Measurements from ENCODE around the gene NUP210L.
A peak's percentile ranks its signal among the peaks of the same experiment; 100 is the strongest.
"Not testable (repeated sequence)": the region's sequence is repeated elsewhere in the genome, so short reads cannot be mapped to it uniquely, and the experiment has no call there.

NUP210L gene

DNA sequence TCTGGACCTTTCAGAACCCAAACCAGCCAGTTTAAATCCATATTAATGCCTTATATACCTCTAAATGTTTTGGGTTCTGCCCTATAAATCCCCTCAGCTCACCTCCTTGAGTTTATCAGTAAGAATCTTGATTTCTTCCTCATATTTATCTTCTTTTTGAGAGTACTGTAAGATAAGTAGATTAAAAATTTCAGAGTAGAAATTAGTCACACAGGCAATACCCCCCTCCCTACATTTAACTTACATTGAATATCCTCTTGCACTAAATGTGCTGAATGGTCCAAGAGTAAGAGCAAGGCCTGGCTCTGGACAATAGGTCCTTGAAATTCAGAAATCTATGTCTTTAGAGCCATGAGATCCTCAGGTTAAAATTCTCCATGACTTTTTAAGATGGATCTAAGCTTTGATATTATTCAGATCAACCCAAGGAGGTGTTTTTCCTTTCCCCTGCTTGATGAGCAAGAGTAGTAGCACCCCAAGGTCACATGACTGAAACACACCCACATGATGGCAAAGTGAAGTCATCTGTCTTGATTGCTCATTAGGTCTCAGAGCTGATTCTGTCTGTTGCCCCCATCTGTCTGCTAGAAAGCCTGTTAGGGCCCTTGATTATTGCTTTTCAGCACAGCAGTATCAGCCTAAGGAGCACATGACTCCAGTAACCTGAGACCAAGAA is 15.8 kb upstream of the NUP210L start:
- no peak for DNase-seq (ENCODE audit: low read depth)

DNA sequence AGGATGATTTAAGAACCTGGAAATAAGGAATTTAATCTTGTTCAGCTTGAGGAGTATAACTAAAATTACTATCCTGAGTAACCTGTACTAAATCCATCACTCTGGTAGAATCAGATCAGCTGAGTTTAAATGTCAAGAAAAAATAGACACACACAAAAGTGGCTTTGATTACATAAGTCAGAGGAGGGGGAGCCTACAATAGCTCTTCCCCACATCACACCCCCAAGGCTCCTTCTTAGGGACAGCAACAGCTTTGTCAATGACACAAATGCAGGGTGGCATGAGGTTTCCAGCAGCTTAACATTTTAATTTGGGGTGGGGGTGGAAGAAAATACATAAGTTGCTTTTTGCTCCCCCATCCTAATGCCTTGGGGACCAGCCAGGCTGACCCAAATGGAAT is 12.6 kb upstream of the NUP210L start:
- no peak for DNase-seq (ENCODE audit: low read depth)

DNA sequence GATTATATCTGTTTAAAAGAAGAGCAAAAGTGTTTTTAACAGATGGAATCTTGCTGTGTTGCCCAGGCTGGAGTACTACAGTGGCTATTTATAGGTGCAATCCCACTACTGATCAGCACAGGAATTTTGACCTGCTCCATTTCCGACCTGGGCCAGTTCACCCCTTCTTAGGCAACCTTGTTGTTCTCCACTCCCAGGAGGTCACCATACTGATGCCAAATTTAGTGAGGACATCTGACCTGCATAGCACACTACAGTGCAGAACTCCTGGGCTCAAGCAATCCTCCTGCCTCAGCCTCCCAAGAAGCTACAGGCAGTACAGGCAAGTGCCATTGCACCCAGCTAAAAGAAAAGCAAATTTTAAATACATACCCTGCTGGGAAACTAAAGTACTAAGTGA is 11.3 kb upstream of the NUP210L start:
- DNase-seq (ENCODE audit: low read depth), result no peak

DNA sequence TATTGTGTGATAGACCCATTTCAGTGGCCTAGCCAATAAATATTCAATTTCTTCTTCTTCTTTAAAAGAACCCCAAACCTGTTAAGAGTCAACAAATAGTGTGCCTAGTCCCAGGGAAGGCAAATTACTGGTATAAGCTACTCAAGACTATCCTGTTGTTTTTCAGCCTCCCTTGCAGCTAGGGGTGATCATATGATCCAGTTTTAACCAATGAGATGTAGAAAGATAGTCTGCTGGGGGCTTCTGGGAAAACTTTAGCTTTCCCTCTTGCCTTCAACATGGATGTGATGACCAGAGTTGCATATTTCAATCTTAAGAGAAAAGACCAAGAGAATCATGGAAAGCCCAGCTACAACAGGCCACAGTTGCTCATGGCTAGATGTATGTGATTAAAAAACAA is 4.7 kb upstream of the NUP210L start:
- no peak for DNase-seq (ENCODE audit: low read depth)

DNA sequence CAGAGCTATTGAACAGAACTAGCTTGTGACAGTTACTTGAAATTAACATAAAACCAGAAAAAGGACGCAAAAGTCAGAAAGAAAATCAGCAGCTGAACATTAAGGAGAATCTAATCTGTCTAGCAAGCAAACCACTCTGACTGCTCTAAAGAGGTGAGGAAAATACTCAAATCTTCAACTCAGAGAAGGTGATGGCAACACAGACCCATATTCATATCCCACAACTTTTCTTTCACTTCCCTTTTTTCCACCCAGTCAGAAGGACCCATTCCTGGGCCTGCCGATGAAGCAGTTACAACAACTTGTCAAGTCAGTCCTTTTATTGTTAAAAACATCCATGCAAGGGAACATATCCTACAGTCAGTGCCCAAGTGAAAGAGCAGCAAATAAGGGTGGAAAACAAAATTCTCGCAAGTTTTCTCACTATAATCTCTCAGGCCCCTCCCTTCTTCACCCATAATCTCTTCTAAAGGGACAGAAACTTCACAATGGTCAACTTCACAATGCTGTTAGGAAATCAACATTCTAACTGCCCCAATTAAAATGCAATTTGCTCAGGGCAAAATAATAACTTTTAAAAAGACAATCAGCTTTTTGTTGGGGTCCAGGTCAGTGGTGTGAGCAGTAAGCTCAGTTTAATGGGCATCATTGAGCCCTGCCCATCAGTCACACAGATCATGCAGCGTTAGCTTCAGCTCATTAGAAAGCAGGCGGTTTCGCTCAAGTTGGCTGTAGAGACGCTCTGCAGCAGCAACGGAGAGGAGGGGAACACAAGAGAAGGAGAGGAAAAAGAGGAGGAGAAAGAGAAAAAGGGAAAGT is 3.6 kb upstream of the NUP210L start:
- no peak for DNase-seq (ENCODE audit: low read depth)

DNA sequence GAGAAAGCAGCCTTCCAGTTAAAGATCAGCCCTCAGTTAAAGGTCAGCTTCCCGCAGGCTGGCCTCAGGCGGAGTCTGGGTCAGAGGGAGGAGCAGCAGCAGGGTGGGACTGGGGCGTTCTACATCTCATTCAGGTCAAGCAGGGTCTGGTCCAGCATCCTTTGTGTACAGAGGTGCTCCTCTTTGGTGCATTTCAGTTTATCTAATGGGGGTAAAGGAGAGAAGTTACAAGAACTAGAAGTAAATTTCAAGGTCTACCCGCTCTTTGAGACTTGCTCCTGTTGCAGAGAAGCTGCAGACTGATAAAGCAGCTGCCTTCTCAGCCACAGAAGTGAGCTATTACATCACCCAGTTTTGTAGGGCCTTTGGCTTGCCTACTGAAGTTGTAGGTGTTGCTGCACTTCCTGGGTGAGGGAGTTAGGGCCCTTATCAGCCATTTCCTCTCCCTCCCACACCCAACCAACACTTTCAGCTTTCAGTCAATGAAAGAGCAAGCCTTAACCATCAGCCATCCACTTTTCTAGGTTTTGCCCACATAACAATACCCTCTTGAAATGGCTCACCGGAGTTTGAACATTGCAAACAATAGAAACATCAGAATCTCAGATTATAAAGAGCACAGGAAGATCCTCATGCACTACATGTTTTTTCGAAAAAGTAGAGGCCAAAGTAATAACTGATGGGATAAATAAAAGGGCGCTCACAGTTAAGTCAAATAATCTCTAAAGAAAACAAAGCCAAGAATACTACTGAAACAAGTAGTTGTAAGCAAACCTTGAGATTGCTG is 2.8 kb upstream of the NUP210L start:
- peak; percentile 44 for DNase-seq (ENCODE audit: low read depth)

DNA sequence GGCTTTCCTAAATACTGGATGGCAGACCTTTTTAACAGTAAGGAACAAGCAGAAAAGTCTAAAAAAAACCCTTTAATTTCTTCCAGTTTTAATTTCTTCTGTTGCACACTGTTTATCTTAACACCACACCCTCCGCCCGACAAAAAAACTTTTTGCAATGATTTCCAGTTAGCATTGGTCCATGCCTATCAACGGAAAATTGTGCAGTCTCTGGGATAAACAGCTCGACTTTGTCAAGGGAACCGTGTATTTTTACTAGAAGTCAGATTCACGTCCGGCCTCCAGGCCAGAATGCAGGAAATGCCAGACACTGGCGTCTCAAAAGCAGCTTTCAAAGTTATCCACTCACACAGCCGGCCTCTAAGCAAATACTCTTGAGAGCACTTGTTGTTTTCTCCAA is 378 bp upstream of the NUP210L start:
- no peak for DNase-seq (ENCODE audit: low read depth)

DNA sequence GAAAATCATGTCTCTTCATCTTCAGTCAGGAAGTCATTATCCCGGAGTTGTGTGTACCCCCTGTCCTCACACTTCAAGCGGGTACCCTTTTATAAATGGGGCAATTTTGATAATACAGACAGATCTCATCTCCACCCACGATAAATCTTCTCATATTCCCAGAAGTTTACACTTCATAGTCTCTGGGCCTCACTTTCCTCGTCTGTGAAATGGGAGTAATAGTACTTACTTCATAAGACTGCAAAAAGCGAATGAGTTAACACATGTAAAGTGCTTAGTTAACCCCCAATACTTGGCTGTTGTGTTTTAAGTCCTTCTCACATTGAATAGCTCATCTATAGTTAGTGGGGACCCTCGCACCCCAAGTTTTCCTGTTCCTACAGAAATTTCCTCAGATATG is 820 bp downstream of the NUP210L start:
- no peak for DNase-seq (ENCODE audit: low read depth)

DNA sequence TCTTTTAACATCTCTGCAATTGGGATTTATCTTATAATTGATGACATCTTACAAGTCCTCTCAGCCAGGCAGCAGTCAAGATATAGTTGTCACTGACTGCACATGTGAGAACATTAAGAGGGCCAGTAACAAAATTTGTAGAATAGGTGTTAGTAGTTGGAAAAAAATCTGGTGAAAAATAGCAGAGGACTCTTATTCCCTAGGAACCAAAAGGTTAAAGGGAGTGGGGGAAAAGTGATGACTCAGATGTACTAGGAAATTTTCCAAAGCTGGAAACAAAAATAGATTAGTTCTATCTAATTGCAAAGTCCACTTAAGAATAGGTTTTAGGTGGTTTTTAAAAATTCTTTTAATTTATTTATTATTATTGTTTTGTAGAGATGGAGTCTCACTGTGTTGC is 3.6 kb downstream of the NUP210L start:
- no peak for DNase-seq (ENCODE audit: low read depth)

DNA sequence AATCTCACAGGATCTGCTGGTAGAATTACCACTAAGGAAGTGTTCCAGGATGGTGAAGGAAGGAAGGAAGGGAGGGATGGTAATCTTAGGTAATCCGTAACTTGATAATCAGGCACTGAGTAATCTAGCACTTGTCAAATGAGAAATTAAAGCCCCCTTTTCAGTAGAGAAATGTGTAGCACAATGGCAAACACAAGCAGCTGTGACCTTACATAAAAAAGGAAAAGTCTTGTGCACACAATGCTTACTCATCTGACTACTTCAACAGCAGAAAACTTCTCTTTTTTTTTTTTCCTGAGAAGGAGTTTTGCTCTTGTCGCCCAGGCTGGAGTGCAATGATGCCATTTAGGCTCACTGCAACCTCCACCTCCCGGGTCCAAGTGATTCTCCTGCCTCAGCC is 6.1 kb downstream of the NUP210L start:
- no peak for DNase-seq (ENCODE audit: low read depth)

DNA sequence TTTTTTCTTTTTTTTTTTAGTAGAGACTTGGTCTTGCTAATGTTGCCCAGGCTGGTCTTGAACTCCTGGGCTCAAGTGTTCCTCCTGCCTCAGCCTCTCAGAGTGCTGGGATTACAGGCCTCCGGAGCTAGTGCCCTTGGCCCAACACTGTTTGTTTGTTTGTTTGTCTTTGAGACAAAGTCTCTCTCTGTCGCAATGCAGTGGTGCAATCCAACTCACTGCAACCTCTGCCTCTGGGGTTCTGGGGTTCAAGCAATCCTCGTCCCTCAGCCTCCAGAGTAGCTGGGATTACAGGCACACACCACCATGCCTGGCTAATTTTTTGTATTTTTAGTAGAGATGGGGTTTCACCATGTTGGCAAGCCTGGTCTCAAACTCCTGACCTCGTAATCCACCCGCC is 7.4 kb downstream of the NUP210L start:
- not testable (repeated sequence) for DNase-seq (ENCODE audit: low read depth)

DNA sequence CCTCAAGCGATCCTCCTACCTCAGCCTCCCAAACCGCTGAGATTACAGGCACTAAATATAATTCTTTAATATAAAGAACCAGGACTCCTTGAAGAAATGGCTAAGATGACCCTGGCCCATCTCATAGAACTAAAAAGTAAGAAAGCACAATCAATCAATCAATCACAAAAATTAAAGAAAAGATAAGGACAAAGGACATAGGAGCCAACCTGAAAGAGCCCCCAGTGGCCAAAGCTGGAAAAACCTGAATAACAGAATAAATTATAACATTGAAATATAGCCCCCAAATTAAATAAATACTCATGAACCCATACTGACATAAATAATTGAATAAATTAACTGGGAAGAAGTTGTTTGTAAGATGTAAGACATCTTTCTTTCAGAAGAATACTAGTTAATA is 8.9 kb downstream of the NUP210L start:
- no peak for DNase-seq (ENCODE audit: low read depth)

DNA sequence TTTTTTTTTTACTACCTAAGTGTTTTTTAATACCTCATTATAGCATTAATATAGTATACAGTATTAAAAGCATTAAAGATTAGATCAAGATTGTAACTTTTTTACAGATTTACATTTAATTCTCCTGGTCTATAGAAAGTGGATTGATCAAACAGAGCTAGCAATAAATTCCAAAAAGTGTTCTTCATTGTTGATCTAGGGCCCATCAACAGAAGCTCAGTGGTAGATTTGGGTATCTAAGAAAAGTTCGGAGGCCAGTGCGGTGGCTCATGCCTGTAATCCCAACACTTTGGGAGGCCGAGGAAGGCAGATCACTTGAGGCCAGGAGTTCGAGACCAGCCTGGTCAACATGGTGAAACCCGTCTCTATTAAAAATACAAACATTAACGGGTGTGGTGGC is 12.5 kb downstream of the NUP210L start:
- DNase-seq (ENCODE audit: low read depth), result no peak

DNA sequence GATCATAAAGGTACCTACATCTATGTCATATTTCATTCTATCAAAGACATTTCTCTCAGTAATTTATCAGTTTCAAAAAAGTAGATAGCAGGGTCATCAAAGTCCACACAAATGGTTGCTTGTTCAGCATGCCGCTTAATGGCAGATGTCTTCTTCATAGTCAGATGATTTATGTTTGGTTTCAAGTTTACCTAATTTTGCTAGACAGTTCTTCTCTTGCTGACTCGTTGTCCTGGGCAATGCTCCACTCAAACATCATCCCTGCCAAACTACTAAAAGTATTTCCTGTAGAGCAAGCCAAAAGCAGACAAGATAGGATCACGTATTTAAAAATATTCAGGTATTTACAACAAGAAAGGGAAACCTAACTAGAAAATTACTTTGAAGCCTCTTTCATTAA is 13.6 kb downstream of the NUP210L start:
- DNase-seq (ENCODE audit: low read depth), result no peak

DNA sequence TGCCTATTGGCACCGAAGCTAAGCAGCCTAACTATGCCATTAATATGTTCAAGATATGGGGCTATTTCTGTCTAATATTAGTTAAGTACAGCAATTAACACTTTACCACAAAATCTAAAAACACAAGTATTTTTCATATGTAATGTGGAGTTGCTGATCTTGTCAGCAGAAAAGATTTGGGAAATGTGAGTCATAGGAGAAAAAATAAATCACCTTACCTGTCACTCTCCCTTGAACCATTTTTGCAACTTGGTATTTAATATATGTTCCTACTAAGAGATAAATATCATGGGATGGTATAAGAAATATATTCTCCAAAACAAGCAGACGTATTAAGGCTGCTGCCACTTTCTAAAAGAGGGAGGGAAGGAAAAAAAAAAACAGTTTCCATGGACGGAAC is 17.0 kb downstream of the NUP210L start:
- no peak for DNase-seq (ENCODE audit: low read depth)

DNA sequence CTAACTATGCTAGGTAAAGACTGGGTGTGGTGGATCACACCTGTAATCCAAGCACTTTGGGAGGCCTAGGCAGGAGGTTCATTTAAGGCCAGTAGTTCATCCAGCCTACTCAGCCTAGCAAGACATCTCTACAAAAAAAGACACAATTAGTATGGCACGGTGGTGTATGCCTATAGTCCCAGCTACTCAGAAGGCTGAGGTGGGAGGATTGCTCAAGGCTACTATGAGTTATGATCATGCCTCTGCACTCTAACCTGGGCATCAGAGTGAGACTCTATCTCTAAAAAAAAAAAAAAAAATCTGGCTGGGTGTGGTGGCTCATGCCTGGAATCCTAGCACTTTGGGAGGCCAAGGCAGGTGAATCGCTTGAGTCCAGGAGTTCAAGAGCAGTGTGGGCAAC is 21.6 kb downstream of the NUP210L start:
- DNase-seq (ENCODE audit: low read depth), result no peak

DNA sequence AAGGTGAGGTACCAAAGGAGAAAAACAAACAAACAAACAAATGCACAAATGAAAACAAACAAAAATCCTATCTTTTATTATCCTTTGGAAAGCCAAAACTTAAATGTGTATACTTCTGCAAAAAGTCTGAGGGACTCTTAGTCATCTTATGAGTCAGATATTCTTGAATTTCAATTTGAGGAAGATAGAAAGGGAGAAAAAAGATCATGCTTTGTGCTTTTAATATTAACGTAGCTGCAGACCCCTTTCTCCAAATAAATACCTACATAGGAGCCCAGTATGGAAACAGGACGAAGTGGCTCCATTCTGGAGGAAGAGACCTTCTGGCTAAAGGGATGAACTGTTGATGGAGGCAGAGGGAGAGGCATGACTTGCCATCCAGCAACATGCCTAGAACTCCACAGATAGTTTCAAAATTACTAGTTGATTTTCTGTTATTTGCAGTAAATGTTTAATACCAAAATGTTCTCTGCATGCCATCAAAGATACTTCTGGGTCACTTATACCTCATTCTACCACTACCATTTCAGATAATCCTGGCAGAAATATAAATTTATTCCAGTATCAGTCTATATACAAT is 25.4 kb downstream of the NUP210L start:
- no peak for DNase-seq (ENCODE audit: low read depth)

DNA sequence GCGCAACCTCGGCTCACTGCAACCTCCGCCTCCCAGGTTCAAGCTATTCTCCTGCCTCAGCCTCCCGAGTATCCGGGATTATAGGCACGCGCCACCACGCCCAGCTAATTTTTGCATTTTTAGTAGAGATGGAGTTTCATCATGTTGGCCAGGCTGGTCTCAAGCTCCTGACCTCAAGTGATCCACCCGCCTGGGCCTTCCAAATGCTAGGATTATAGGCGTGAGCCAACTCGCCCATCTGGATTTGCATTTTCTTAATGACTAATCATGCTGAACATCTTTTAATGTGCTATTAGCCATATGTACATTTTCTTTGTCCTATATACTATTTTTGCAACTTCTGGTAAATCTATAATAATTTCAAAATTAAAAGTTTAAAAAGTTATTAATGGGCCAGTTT is 31.7 kb downstream of the NUP210L start:
- not testable (repeated sequence) for DNase-seq (ENCODE audit: low read depth)

DNA sequence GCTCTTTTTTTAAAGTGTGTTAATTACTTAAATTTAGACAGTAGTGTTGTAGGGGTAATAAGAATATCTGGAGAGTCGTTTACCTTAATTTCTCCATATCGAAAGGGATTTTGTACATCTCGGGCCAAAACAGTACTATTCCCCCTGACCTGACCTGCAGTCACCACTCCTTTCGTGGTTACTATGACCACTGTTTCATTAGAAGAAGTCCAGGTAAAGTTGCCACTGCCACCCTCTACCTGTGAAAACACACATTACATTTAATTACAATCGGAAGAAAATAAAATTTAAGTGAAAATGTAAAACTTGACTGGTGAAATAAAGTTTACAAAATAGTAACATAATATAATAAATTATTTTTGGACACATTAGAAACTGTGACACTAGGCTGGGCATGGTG is 37.2 kb downstream of the NUP210L start:
- DNase-seq (ENCODE audit: low read depth), result no peak

DNA sequence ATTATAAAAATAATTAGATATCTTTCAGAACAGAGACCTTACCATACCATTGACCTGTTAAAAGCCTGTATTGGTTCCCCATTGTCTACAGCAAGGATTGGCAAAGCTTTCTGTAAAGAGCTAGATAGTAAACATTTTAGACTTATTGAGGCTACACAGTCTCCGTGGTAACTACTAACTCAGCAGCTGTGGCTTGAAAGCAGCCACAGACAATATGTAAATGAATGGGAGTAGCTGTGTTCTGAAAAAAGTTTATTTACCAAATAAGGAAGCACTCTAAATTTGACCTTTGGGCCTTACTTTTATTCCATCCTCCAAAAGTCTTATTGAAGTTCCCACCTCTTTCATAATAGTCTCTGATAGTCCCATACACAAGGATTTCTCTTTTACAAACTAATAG is 39.7 kb downstream of the NUP210L start:
- no peak for DNase-seq (ENCODE audit: low read depth)

DNA sequence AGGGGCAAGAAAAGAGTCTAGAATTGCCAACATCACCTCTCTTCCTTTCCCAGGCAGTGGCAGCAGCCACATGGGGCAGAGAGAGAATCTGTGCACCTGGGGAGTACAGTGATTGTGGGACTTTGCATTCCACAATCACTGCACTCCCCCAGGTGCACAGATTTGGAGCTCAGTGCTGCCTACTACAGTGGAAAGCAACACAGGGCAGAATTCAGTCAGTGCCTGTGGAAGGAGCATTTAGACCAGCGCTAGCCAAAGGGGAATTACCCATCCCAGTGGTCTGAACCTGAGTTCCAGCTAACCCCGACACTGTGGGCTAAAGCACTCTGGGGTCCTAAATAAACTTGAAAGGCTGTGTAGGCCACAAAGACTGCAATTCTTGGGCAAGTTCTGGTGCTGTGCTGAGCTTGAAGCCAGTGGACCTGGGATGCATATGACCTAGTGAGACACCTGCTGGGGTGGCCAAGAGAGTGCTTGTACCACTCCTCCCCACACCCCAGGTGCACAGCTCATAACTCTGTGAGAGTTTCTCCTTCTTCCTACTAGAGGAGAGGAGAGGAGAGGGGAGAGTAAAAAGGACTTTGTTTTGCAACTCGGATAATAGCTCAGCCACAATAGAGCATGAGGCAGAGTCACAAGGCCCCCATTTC is 50.3 kb downstream of the NUP210L start:
- no peak for DNase-seq (ENCODE audit: low read depth)

DNA sequence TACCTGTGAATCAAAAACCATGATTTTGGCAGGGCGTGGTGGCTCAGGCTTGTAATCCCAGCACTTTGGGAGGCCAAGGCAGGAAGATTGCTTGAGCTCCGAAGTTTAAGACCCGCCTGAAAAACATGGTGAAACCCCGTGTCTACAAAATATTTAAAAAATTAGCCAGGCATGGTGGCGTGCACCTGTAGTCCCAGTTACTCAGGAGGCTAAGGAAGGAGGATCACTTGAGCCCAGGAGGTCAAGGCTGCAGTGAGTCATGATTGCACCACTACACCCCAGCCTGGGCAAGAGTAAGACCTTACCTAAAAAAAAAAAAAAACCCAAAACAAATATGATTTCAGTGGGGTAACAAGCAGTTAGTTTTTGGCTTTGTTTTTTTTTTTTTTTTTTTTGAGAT is 54.7 kb downstream of the NUP210L start:
- DNase-seq (ENCODE audit: low read depth), result not testable (repeated sequence)

Data from stimulated activated CD8-positive, alpha-beta memory T cell treated with anti-CD3 and anti-CD28 coated beads, Interleukin-12 subunit alpha, Interleukin-12 subunit beta, amount 100 ng/mL, for 4 hours (primary cell).